Measurements from ENCODE around the gene MUSK. TPM values are rescaled to one million over a fixed set of nuclear protein-coding genes. Genes with fewer than 3 reads are reported as not detected.

Gene MUSK
- total and polyA plus RNA-seq, 2 donors (not counting 1 experiment from before 2014, with no cell fraction given), result not detected

GRCh38 chr9:110828264-110828663, 159.7 kb downstream of the MUSK start:
- WGBS (ENCODE audit: insufficient coverage), result 94% methylated on average over 3 of the region's 3 CpGs

GRCh38 chr9:110830495-110830894, 161.9 kb downstream of the MUSK start:
- no peak for TF ChIP-seq CTCF (IDR thresholded peaks at IDR 0.05)
- no peak for TF ChIP-seq EZH2 (IDR thresholded peaks at IDR 0.05; ENCODE audit: borderline replicate concordance, insufficient read depth, low read depth, low read length, poor library complexity, severe bottlenecking)
- H3K4me3 ChIP-seq (ENCODE audit: control extremely low read depth in 1 of 5, extremely low read depth in 1 of 5, insufficient read depth in 1 of 5, low read depth in 2 of 5, low read length in 4 of 5), result no peak overlapping the region
- no peaks in the 10 kb centered on the region for H4K20me1 ChIP-seq (ENCODE audit: control insufficient read depth, insufficient read depth, low read length, poor library complexity, severe bottlenecking)
- ChIA-PET POLR2A (no interaction called here), CTCF (no interaction called here)
- H3K9ac ChIP-seq (ENCODE audit: low read length), result no peak overlapping the region
- H3K36me3 ChIP-seq (replicated peaks in 1 of 2; ENCODE audit: control extremely low read depth in 1 of 2, control insufficient read depth in 1 of 2, extremely low read depth in 1 of 2, insufficient read depth in 2 of 2, low read length in 1 of 2), result no peaks in the 10 kb centered on the region
- no peaks in the 10 kb centered on the region for H3K79me2 ChIP-seq (ENCODE audit: control insufficient read depth, insufficient read depth, low read length)
- ATAC-seq (ENCODE audit: low read depth) (no peak), DNase-seq (no peak)
- no peaks in the 10 kb centered on the region for H3K4me1 ChIP-seq (ENCODE audit: control insufficient read depth in 2 of 2, insufficient read depth in 2 of 2, low read length in 2 of 2)
- H3K9me3 Mint-ChIP-seq (ENCODE audit: insufficient read depth), result no peaks in the 10 kb centered on the region
- no peaks in the 10 kb centered on the region for H3K27me3 Mint-ChIP-seq
- H3K27ac Mint-ChIP-seq, result no peak overlapping the region
- no peak overlapping the region for H2AFZ ChIP-seq (ENCODE audit: insufficient read depth, low read depth, low read length, poor library complexity, severe bottlenecking)
- no peaks in the 10 kb centered on the region for H3K27me3 ChIP-seq (replicated peaks in 1 of 4; ENCODE audit: control extremely low read depth in 1 of 4, control insufficient read depth in 3 of 4, insufficient read depth in 4 of 4, low read length in 3 of 4)
- H3K4me2 ChIP-seq (replicated peaks; ENCODE audit: low read depth, low read length, poor library complexity, severe bottlenecking), result no peak overlapping the region
- intact Hi-C loops (cut with micrococcal nuclease), result no loop called here
- H3K4me1 Mint-ChIP-seq, result no peaks in the 10 kb centered on the region
- H3K4me3 Mint-ChIP-seq, result no peak overlapping the region
- H3K27ac ChIP-seq (ENCODE audit: low read length in 2 of 2), result no peak overlapping the region
- WGBS (ENCODE audit: insufficient coverage), result 96% methylated on average over 21 of the region's 21 CpGs
- H3K9me3 ChIP-seq (ENCODE audit: control extremely low read depth in 1 of 3, control insufficient read depth in 2 of 3, insufficient read depth in 1 of 3, low read length in 2 of 3), result no peaks in the 10 kb centered on the region

More at GRCh38 chr9:110828264-110828663, 159.7 kb downstream of the MUSK start:
- no peak overlapping the region for H3K9ac ChIP-seq (ENCODE audit: low read length)
- Mint-ChIP-seq H3K4me1 (no peaks in the 10 kb centered on the region), H3K9me3 (ENCODE audit: insufficient read depth) (peaks cover 2% of the 10 kb centered on the region), H3K27ac (no peak overlapping the region), H3K4me3 (no peak overlapping the region), H3K27me3 (no peaks in the 10 kb centered on the region)
- no peaks in the 10 kb centered on the region for H3K79me2 ChIP-seq (ENCODE audit: control insufficient read depth, insufficient read depth, low read length)
- H3K36me3 ChIP-seq (replicated peaks in 1 of 2; ENCODE audit: control extremely low read depth in 1 of 2, control insufficient read depth in 1 of 2, extremely low read depth in 1 of 2, insufficient read depth in 2 of 2, low read length in 1 of 2), result no peaks in the 10 kb centered on the region
- no peak for TF ChIP-seq EZH2 (IDR thresholded peaks at IDR 0.05; ENCODE audit: borderline replicate concordance, insufficient read depth, low read depth, low read length, poor library complexity, severe bottlenecking)
- TF ChIP-seq CTCF (IDR thresholded peaks at IDR 0.05), result no peak
- no peaks in the 10 kb centered on the region for H3K27me3 ChIP-seq (replicated peaks in 1 of 4; ENCODE audit: control extremely low read depth in 1 of 4, control insufficient read depth in 3 of 4, insufficient read depth in 4 of 4, low read length in 3 of 4)
- H2AFZ ChIP-seq (ENCODE audit: insufficient read depth, low read depth, low read length, poor library complexity, severe bottlenecking), result no peak overlapping the region
- no peak overlapping the region for H3K27ac ChIP-seq (ENCODE audit: low read length in 2 of 2)
- no peaks in the 10 kb centered on the region for H4K20me1 ChIP-seq (ENCODE audit: control insufficient read depth, insufficient read depth, low read length, poor library complexity, severe bottlenecking)
- no peaks in the 10 kb centered on the region for H3K4me1 ChIP-seq (ENCODE audit: control insufficient read depth in 2 of 2, insufficient read depth in 2 of 2, low read length in 2 of 2)
- ATAC-seq (ENCODE audit: low read depth) (no peak), DNase-seq (no peak)
- no peaks in the 10 kb centered on the region for H3K9me3 ChIP-seq (ENCODE audit: control extremely low read depth in 1 of 3, control insufficient read depth in 2 of 3, insufficient read depth in 1 of 3, low read length in 2 of 3)
- no peak overlapping the region for H3K4me2 ChIP-seq (replicated peaks; ENCODE audit: low read depth, low read length, poor library complexity, severe bottlenecking)
- ChIA-PET CTCF (no interaction called here), POLR2A (no interaction called here)
- H3K4me3 ChIP-seq (ENCODE audit: control extremely low read depth in 1 of 5, extremely low read depth in 1 of 5, insufficient read depth in 1 of 5, low read depth in 2 of 5, low read length in 4 of 5), result no peak overlapping the region
- intact Hi-C loops (cut with micrococcal nuclease), result no loop called here
